AG10803 (cell line): ENCODE results near the gene SORCS3.

Experiments
- DNase-seq: peaks from one replicate; pipeline ENCODE4 v3.0.0; 2010; ENCODE audit warnings: low read depth
- H3K4me3 ChIP-seq: 2 replicates; pipeline ENCODE4 v1.5.1; 2011; ENCODE audit warnings: mild to moderate bottlenecking, low read length, control low read depth
- CTCF ChIP-seq: conservative IDR thresholded peaks from 2 replicates; pipeline ENCODE4 v1.5.1; 2011; ENCODE audit warnings: mild to moderate bottlenecking, low read length, control low read depth, inconsistent platforms

The SORCS3 gene

GRCh38 chr10:105026566-105026965 lies 385.5 kb downstream of the SORCS3 start:
- TF ChIP-seq CTCF = no peak
- no peak overlapping the region for H3K4me3 ChIP-seq
- no peak for DNase-seq

- no peak for DNase-seq
- TF ChIP-seq CTCF = no peak
- no peak overlapping the region for H3K4me3 ChIP-seq
These were observed 388.2 kb downstream of the SORCS3 start for GRCh38 chr10:105029286-105029685.

GRCh38 chr10:105037022-105037421 lies 395.9 kb downstream of the SORCS3 start:
- DNase-seq = no peak
- H3K4me3 ChIP-seq = no peak overlapping the region
- TF ChIP-seq CTCF = no peak

GRCh38 chr10:105041956-105042355 lies 400.9 kb downstream of the SORCS3 start:
- DNase-seq = no peak
- no peak for TF ChIP-seq CTCF
- H3K4me3 ChIP-seq = no peak overlapping the region

GRCh38 chr10:105042906-105043552 lies 401.9 kb downstream of the SORCS3 start:
- TF ChIP-seq CTCF = no peak
- H3K4me3 ChIP-seq = no peak overlapping the region
- no peak for DNase-seq

- DNase-seq = no peak
- no peak overlapping the region for H3K4me3 ChIP-seq
- TF ChIP-seq CTCF = no peak
These were observed 403.8 kb downstream of the SORCS3 start for GRCh38 chr10:105044902-105045301.

GRCh38 chr10:105056413-105056812 lies 415.3 kb downstream of the SORCS3 start:
- no peak for TF ChIP-seq CTCF
- no peak for DNase-seq

More at GRCh38 chr10:105056413-105056812, 415.3 kb downstream of the SORCS3 start:
- no peak overlapping the region for H3K4me3 ChIP-seq
